ENCODE data around the gene TEX2.
"Not testable (repeated sequence)": the region's sequence is repeated elsewhere in the genome, so short reads cannot be mapped to it uniquely, and the experiment has no call there.

TEX2 gene

DNA sequence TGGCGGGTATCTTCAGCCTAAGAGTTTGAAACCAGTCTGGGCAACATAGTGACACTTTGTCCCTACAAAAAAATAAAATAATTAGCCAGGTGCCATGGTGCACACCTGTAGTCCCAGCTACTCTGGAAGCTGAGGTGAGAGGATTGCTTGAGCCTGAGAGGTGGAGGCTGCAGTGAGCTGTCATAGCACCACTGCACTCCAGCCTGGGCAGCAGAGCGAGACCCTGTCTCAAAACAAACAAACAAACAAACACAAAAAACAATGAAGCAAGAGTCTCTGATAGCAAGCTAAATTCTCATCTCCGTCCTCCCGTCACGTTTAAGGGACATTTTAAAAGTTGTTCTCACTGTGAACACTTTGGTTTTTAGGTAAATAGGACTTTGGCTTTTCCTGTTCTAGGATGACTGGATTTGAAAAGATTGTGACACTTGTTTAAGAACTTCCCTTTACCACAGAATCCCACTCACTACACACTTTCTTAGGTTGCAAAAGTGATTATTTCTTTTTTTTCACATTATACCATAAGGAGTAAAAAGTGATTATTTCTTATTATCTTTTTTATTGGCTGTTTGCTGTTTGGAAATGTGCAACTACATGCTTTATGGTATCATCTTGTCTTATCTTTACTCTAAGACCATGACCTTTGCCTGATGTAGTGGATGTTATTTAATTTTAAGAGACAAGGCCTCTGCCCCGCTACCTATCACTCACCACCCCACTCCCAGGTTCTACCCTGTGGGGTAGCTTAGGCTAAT is 128.7 kb downstream of the TEX2 start:
- DNase-seq, result no peak

DNA sequence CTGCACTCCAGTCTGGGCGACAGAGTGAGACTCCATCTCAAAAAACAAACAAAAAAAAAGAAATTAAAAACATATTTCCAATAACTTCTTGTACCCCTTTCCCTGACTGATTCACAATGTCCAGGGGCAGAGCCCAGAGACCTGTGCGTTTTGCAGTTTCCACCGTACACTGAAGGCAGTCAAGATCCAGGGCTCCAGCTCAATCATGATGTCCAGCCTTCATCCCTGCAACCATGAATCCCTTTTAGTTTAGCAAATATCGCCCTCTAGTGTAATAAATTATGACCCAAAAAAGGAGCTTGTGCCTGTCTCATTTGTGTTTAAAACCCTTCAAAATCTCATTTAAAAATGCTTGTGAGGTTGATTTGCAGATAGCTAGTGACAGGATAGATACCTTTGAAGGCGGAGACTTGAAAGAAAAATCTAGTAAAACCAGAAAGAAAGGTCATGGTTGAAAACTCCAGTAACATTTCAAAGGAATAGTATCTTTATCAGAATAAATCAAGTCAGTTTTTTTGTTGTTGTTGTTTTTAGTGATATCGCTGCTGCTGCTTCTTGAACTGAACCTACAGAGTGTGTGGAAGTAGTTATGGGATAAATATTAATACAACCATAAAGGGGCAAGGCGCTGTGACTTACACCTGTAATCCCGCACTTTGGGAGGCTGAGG is 129.4 kb downstream of the TEX2 start:
- DNase-seq, result no peak

DNA sequence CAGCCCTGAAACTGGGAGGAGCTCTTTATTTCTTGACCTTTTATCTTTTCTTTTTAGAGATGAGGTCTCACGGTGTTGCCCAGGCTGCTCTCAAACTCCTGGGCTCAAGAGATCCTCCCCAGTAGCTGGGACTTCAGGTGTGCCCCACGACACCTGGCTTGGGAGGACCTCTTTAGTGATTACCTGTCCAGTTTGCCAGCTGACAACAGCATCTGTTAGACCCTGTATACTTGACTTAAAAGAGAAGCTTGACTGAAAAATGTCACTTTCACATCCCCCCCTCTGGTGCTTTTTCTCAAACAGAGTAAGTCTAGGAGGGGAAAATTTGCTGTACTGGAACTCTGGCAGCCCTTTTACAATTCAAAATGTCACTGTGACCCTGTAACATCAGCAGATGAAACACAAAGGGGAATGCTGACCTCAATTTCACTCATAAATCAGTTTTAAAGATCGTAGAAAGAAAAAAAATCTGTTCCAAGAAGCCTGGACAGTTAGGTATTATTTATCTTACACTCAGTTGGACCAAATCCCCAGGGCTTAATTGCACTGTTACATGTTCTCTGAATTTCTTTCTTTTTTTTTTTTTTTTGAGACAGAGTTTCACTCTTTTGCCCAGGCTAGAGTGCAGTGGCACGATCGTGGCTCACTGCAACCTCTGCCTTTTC is 131.3 kb downstream of the TEX2 start:
- DNase-seq, result no peak

DNA sequence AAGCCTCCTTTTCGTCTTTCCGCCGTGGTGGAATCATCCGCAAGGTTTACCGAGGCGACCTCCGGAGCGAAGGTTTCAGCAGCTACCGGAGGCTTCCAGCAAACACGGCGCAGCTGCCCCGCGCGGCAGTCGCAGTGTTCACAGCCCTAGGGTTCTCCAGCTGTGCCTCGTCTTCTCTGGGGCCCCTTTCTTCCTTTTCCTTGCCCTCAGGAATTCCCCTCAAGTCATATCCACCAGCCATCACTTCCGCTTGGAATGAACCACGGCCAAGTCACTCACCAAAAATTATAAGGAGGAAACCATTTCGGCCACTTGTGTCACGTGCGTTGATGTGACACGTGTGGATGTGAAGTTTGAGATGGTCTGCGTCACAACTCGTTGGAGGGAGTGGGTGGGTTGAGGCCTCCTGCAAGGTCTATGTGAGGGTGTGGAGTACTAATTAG is 132.5 kb downstream of the TEX2 start:
- no peak for DNase-seq

DNA sequence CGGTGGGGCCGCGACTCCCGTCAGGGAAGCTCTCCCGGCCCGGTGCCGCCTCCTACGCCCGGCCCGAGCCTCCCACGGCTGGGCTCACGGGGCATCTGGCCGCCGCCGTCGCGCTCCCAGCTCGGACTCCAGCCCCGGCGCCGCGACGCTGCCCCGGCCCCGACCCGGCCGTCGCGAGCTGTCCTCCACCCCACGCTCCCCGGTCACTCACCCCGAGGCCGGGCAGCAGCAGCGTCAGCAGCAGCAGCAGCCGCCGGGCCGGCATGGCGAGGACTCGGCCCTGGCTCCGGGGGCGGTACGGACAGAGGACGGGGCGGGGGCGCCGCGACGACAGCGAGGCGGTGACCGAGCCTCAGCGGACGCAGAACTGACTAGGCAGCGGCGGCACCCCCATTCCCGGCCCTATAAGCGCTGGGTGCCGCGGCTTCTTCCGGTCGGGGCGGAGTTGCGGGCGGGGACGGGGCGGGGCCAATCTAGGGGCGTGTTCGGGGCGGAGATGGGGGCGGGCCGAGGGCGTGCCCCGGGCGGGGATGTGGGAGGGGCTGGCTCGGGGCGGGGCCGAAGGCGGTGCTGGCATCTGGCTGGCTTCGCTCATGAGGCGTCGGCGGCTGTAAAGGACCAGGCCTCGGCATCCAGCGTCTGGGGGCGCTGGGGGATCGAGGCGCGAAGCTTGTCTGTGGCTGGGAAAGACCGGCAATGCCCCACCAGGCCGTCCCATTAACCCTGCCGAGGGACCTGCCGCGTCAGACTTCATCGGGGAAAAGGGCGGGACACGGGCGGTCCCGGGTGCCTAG is 133.1 kb downstream of the TEX2 start, which contains the start of gene ERN1:
Gene ERN1 (minus strand): TSS at position 380 of the 794 bp plus-strand sequence. CDS start 115 bp downstream, at position 265.
- peak; percentile 88 for DNase-seq

DNA sequence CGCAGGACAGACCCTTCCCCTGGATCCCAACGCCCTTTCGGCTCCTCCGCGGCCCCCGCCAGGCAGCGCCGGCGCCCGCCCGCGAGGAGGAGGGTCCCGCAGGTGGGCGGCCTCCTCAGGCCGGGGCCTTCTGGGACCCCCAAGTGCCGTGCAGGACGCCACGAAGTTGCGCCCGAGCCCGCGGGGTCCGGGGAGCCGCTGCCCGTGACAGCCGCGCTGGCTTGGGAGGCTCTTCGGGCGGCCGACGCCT is 133.6 kb downstream of the TEX2 start:
- no peak for DNase-seq

DNA sequence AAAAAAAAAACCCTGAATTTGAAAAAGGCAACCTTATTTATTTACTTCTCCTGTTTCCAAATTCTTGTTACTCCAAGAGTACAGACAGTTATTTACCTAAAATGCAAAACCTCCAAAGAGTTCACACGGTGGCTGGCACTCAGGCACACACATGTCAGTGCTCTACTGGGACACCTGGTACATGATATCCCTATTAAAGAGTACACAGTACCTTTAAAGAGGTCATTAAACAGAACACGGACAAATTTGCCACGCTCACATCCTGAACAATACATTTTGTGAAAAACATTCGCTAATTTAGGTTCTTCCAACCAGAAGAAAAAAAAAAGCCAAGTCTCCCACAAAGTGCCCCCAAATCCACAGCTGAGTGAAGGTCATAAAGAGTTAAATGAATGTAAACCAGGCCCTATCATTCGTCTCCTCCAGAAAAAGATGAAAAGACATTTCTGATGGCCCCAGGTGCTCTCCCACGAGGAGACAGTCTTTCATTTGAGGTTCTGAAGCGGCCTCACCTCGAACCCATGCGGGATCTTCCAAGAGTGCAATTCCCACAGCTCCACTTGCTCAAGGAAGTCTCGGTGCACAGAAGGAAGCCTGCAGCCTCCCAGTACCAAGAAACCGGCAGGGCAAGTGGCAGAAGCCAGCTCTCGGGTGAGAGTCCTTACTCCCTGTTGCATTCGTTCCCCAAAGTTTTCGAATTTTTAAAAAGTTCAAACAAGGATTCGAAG is 134.1 kb downstream of the TEX2 start:
- no peak for DNase-seq

DNA sequence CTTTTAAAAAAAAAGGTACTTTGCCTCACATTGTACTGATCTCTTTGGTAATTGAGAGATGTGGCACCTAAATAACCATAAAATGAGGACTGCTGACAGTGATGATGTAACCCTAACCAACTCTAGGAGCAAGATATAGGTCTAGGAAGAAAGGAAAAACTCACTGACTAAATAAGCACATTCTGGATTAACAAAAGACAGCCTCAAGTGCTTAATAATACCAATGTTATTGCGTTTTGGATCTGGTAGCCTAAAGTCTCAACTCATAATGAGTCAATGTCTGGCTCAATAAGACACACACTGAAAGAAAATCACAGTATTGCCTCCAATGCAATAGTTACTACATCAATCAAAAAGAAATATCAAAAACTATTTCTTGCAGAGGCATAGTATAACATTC is 136.1 kb downstream of the TEX2 start:
- DNase-seq, result no peak

DNA sequence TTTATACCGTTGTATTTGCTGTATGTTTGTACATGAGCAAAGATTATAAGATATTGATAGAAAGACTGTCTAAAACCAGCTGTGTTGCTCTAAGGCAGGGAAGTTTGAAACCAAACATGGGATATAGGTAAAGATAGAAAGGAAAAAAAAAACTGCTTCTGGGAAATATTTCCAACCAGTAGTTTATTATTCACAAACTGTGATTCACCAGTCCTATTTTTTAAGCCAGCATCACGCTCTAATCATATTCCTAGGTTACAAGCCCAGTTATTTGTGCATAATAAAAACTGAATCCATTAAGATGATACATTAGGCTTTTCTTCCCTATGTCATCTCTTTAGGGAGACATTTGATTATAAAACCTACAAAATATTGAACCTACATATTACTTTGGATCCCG is 137.1 kb downstream of the TEX2 start:
- DNase-seq, result no peak

DNA sequence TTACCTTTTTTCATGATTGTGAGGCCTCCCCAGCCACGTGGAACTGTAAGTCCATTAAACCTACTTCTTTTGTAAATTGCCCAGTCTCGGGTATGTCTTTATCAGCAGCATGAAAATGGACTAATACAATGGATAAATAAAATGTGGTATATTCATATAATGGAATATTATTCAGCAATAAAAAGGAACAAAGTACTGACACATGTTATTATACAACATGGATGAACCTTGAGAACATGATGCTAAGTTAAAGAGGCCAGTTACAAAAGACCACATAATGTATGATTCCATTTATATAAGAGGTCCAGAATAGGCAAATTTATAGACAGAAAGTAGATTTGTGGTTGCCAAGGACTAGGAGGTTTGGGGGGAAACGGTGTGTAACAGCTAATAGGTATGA is 138.5 kb downstream of the TEX2 start:
- DNase-seq, result no peak

DNA sequence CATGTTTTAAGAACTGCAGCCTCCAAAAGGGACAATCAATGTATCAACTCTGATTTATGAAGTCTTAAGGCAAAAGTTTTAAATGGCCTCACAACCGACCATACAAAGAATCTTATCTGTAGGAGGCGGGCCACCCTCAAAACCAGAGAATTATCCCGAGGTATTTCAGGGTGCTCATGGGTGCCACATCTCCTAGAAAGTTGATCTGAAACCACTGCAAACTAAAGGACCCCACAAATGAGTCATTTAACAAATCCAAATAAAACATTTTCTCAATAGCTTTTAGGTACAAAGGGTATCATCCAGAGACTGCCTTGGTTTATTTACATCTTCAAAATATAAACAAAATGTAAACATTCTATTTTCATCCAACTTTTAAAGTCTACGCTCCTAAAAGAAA is 139.9 kb downstream of the TEX2 start:
- DNase-seq, result no peak

DNA sequence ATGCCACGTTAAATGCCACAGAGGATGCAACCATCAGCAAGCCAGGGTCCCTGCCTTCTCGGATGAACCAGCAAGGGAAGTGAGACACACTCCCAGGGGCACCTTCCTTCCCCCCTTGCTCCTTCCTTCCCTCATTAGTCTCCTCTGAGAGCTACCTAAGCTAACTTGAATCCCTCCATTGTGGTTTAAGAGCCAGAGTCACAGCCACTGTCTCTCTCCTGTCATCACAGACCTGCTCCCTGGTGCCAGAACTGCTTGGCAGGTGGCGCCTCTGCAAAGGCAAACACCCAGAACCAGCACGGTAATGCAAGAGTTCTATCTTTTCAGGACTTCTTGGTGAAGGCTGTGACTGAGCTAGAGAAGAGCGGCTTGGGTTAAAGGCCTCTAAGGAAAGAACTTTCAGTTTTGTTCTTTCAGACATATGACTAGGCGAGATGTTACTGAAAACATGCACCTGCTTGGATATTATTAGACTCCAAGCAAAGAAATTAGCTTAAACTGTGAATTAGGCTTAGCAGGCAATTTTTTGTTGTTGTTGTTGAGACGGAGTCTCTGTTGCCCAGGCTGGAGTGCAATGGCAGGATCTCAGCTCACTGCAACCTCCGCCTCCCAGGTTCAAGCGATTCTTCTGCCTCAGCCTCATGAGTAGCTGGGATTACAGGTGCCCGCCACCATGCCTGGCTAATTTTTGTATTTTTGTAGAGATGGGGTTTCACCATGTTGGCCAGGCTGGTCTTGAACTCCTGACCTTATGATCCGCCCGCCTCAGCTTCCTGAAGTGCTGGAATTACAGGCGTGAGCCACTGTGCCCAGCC is 141.9 kb downstream of the TEX2 start:
- not testable (repeated sequence) for DNase-seq

DNA sequence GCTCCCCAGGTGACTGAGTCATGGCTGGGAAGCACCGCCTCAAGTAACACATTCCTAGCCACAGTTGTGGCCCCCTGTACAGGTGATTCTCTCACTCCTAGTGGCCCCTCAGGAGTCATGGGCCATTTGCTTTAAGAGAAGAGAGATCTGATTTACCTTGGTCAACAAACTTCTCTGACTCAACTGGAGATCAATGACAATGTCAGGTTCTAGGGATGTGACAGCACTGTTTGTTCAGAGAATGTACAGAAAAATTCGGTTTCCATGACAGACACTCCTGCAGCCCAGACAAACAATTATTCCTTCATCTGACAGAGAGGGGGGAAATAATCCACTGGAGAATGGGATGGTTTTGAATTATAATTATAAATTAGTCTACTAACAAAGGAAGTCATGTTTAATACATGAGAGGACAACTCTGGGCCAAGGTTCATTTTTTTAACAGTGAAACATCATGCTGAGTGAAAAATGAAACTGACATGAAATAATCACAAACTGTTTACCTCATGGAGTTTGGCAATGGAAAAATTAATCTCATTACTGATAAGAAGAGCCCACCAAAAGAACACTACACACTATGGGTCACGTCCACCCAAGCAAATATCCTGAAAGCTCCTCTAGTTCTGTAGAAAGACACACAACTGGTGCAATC is 142.8 kb downstream of the TEX2 start:
- no peak for DNase-seq

DNA sequence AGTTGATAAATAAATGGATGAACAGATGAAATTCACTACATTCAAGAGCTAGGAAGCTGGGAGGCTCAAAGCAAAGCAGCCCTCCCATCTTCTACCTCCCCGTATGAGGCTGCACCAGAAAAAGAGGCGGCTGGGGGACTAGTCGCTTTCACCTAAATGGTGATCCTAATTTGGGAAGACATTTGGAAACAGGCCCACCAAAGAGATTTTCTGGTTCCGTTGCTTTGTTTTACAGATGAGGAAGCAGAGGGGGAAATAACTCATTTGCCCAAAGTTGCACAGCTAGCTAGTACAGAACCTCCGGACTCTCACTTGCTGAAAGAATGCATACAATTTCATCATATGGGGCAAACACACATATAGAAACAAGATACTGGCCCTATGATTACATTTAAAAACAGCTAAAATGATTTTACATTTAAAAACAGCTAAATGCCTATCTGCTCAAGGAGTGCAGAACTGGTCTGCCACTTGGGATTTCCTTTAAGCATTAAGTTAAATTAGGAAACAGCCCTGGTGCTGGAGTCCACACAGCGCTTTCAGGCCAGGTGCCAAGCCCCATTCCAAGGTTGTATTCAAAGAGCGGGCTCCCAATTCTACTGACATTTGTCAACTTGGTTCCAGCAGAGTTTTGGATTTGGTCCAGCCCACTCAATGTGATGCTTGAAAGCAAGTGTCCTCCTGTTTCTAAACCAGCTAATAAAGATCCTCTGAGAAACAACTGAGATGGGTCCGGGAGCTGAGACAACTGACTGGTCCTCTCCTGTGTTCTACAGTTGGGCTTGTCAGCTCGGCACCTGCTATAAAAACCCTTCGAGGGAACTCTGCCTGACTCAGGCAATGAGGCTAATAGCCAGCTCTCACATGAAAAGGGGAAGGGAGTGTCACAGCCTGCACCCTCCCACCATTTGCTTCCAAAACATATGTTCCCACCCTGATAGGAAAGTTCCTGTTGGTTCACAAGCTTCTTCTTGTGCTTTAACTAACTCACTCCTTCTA is 144.8 kb downstream of the TEX2 start:
- DNase-seq, result no peak

DNA sequence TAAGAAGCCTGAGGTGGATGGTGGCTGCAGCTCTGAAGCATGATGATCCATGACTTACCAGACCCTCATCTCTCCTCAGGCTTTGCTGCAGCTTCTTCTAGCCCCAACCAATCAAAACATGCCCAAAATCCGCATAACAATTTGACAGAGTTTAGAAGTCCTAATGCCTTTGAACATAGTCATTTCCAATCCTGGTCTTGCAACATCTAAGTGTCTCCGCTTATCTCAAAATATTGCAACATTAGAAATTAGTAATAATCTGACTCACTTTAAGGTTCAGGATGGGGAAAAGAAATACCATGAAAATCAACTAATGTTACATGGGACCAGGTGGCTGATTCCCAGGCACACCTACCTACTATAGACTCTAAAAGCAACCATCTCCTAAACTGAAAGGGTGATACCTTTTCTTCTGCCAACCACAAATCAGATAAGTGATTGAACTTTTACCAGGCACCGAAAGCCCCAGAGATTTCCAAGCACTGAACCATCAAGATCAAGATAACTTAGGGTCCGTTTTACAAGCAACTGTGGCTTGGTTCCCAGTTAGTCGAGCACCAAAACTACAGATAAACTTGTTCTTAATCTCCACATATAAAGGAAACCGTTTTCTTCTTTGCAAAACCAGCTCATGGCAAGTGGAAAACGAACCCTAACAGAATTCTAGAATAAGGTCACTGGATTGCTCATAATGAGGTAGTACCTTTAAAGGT is 147.1 kb downstream of the TEX2 start:
- DNase-seq, result no peak

DNA sequence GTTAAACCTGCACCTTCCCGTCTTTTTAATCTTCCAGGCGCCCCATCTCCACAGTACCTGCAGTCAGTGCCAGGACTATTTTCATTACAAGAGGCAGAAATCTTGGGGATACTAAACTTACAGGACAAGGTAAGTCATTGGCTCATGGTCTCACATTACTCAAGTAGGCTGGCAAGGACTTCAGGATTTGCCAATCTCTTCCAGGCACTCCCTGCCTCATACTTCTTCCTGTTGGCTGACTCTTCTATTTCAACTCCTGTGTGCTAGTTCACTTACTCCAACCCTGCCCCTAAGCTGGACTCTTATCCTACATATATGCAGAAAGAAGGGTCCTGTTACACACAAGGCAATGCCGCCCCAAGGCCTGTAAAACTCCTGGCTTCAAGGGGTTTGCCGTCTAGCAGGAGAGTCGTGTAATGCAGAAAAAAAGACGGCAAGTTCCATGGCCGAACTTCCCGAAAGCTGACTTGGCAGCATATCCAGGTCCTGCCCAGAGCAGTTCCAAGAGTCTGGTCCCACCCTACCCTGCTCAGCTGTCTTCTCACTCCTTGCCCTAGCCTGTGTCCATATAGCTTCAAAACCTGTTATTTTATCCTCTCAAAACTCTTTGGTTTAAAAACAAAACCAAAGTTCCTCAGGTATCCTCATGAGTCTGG is 147.9 kb downstream of the TEX2 start:
- DNase-seq, result no peak

DNA sequence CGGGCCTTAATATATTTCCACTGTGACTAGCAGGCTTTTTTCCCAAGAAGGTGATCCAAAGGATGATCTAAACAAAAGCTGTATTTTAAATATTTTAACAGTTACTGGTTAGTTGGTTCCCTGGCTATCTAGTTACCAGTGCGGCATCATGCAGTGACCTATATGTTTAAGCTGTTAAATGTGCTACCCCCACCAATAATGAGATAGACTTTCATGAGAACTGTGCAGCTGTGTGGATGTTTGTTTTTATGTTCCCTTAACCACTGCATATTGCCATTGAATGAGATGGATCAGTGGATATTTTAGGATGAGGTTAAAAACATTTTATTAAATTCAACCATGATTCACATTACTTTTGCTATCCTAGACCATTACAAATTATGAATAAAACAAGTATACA is 150.1 kb downstream of the TEX2 start:
- DNase-seq, result no peak

DNA sequence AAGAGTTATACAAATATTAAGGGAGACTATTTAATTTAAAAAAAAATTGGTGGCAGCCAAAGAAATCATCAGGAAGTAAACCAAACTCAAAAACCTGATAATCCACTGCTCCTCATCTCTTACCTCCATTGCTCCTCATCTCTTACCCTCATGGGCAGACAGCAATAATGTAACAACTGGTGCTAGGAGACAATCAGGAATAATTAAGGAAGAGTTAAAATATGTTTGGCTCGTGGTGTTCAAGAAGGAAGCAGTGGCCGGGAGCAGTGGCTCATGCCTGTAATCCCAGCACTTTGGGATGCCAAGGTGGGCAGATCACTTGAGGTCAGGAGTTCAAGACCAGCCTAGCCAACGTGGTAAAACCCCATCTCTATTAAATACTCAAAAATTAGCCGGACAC is 151.2 kb downstream of the TEX2 start:
- no peak for DNase-seq
